GM12892 (cell line): ENCODE results near the gene EBPL.

Source experiments
- DNase-seq: peaks from one replicate; pipeline ENCODE4 v3.0.0; 2011; ENCODE audit not compliant: insufficient read length
- FAIRE-seq: peaks from 2 replicates; lab custom pipeline; 2011; peaks lifted over from hg19 to GRCh38; lab: Jason Lieb, UNC
- POLR2A ChIP-seq: IDR thresholded peaks from 2 replicates; pipeline ENCODE4 v1.6.1; 2011; ENCODE audit warnings: low read depth, low read length, control low read depth
- POLR2AphosphoS5 ChIP-seq: IDR thresholded peaks from 2 replicates; pipeline ENCODE4 v1.6.1; 2011; ENCODE audit warnings: low read depth, low read length, control low read depth
- TAF1 ChIP-seq: IDR thresholded peaks from 2 replicates; pipeline ENCODE4 v1.6.1; 2011; ENCODE audit warnings: low read depth, mild to moderate bottlenecking, control low read depth, low read length, borderline replicate concordance

EBPL gene

GRCh38 chr13:49667773-49668172, 23.5 kb downstream of the EBPL start:
- no peak for TF ChIP-seq POLR2AphosphoS5
- TF ChIP-seq TAF1: no peak
- TF ChIP-seq POLR2A: no peak
- DNase-seq (no peak), FAIRE-seq (no peak)

DNA sequence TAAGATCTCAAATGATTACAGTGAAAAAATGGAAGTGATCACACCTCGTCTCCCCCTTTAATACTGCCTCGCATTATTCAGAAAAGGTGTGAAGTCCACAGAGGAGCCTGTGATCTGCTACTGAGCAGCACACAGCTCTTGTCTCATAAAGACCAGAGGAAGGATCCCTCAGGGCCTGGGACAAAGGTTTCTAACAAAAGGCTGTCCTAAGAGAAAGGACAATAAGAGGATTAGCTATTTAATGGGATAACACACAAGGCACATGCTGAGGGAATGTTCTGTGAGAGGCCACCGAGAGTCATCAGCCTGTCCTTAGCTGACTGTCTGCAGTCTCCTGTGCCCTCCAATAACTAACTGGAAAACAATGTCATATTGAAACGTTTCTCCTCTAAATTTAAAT, 26.7 kb downstream of the EBPL start:
- FAIRE-seq: no peak
- DNase-seq: no peak
- TF ChIP-seq POLR2A: no peak
- TF ChIP-seq POLR2AphosphoS5: no peak
- no peak for TF ChIP-seq TAF1

DNA sequence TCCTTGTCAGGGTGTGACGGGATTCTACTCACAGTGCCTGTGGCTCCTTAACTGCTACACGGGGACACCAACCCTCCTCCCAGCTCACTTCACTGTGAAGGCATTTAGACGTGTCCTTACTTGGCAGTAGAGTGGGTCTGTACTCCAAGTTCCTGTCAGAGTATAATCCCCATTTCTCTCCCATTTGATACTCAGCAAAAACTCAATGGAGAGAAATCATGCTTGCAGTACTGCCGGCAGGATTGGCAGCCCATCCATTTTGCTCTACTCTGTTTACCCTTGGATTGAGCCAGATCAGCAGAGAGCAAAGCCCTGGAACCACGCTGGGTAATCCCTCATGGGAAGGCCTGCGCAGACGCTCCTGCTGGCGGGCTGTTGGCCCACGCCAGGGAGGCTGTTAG, 34.0 kb downstream of the EBPL start:
- TF ChIP-seq POLR2AphosphoS5 (no peak), POLR2A (no peak), TAF1 (no peak)
- FAIRE-seq: no peak
- DNase-seq: no peak

DNA sequence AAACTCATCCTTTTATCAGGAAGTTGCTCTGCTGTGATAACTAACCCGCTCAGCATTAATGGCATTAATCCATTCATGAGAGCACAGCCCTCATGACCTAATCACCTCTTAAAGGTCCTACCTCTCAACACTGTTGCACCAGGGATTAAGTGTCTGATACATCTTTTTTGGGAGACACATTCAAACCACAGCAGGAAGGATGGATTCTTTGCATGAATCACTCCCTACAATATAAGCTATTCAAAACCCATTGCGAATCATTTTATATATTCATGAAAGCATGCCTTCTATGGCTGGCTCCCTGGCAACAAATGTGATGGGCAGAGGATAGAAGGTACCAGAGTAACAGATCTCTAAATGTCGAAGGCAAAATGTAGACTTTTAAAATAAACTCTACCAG, 35.4 kb downstream of the EBPL start:
- DNase-seq (no peak), FAIRE-seq (no peak)
- TF ChIP-seq POLR2A (no peak), TAF1 (no peak), POLR2AphosphoS5 (no peak)

- no peak for DNase-seq
- no peak for TF ChIP-seq TAF1
- no peak for TF ChIP-seq POLR2AphosphoS5
- no peak for TF ChIP-seq POLR2A
- FAIRE-seq: no peak
These were observed 37.3 kb downstream of the EBPL start for GRCh38 chr13:49654011-49654410.

DNA sequence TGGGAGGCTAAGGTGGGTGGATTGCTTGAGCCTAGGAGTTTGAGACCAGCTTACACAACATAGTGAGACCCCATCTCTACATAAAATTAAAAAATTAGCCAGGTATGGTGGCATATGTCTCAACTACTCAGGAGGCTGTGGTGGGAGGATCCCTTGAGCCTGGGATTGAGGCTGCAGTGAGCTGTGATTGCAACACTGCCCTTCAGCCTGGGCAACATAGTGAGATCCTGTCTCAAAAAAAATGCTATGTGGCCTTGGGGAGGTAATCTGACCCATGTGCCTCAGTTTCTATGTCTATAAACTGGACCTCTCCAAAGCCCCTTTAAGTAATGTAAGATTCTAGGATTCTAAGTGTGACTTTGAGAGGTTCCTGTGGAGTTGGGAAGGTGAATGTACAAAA, 37.8 kb downstream of the EBPL start:
- DNase-seq (no peak), FAIRE-seq (no peak)
- no peak for TF ChIP-seq TAF1
- no peak for TF ChIP-seq POLR2AphosphoS5
- no peak for TF ChIP-seq POLR2A

GRCh38 chr13:49652355-49653305, 38.7 kb downstream of the EBPL start:
- FAIRE-seq (no peak), DNase-seq (no peak)
- TF ChIP-seq POLR2AphosphoS5 (no peak), POLR2A (no peak), TAF1 (no peak)

DNA sequence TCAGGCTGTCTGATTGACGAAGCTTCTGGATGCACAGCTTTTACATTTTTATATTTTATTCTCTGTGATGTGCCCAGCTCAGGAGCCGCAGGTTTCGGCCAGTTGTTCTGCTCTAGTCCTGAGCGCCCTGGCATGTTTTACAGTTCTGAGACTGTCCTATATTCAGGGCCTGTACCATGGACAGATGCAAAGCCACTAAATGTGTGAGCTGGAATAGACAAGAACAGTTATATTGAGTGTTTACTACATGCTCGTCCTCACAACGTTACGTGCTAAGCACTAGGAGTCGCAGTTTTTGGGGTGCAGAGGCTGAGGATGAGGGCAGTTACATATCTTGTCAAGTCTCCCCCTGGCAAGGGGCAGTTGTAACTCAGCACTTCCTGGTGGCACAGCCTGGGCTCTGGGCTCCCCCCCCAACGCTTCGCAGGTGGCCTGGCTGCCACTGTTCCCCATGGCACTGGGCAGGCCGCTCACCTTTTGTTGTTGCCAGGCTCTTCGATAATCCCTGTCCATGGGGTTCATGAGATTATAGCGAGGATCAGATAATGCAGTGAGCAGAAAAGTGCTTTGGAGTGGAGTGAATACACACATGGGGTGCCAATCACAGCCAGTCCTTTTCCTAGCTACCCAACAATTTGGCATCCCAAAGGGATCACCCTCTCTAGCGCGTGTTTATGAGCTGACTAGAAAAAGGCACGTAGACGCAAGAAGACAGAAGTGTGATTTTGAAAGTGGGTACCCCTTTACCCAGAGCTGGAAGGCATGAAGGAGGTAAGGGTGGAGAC, 39.5 kb downstream of the EBPL start:
- DNase-seq: no peak
- TF ChIP-seq TAF1: no peak
- TF ChIP-seq POLR2AphosphoS5: no peak
- no peak for TF ChIP-seq POLR2A
- FAIRE-seq: no peak

GRCh38 chr13:49649963-49650312, 41.3 kb downstream of the EBPL start:
- FAIRE-seq (no peak), DNase-seq (no peak)
- no peak for TF ChIP-seq POLR2A

DNA sequence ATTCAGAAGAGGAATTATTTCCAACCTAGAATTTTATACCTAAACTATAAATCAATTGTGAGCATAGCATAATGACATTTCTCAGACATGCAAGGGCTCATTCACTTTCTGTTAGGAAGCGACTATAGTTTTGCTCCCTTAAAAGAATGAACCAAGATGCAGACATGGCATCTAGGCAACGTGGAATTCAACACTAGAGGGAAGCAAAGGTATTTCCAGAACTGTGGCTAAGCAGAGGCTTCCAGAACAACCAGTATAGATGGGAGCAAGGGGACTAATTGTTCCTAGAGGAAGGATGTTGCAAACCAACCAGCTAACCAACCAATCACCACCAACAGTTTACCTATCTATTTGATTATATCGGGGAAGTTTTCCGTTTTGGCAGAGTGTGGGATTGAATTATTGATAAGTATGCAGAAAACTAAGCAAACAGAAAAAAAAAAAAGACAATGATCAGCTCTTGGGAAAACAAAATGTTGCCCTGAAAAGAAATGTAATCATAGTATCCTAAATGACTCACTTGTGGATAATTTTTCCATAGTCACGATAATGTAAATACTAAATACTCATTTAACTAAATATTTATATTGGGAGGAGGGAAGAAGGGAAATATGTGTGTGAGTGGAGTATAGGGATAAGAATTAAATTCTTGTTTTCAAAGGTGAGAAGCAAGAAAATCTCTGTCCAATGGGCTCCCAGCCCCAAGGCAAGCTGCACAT, 41.9 kb downstream of the EBPL start:
- FAIRE-seq (no peak), DNase-seq (no peak)
- TF ChIP-seq POLR2AphosphoS5 (no peak), POLR2A (no peak), TAF1 (no peak)

DNA sequence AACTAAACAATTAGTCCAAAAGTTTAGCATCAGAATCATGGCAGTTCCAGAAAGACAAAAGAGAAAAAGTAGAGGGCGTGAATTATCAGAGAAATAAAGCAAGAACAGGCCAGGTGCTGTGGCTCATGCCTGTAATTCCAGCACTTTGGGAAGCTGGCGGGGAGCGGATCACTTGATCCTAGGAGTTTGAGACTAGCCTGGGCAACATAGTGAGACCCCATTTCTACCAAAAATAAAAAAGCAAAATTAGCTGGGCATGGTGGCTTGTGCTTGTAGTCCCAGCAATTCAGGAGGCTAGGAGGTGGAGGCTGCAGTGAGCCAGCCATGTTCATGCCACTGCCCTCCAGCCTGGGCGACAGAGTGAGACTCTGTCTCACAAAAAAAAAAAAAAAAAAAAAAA, 44.6 kb downstream of the EBPL start:
- no peak for FAIRE-seq
- DNase-seq: no peak
- no peak for TF ChIP-seq POLR2A
- TF ChIP-seq TAF1: no peak
- TF ChIP-seq POLR2AphosphoS5: no peak

- no peak for DNase-seq
- TF ChIP-seq TAF1 (no peak), POLR2A (no peak), POLR2AphosphoS5 (no peak)
- FAIRE-seq: no peak
These were observed 45.8 kb downstream of the EBPL start for GRCh38 chr13:49645451-49645850.
